ENCODE data around the gene ALKBH2.

ALKBH2 gene

GRCh38 chr12:109074866-109075265 is 18.4 kb downstream of the ALKBH2 start:
- no peak for TF ChIP-seq CTCF (IDR thresholded peaks at IDR 0.05)
- no peak for DNase-seq (ENCODE audit: low spot score)
- Histone ChIP-seq H3K4me3 (no peak overlapping the region), H3K27ac (no peak overlapping the region)

GRCh38 chr12:109069307-109070271 is 23.7 kb downstream of the ALKBH2 start:
- Histone ChIP-seq H3K4me3 (no peak overlapping the region), H3K27ac (no peak overlapping the region)
- DNase-seq (ENCODE audit: low spot score): no peak

GRCh38 chr12:109065853-109066193 is 27.4 kb downstream of the ALKBH2 start:
- Histone ChIP-seq H3K4me3 (no peak overlapping the region), H3K27ac (no peak overlapping the region)
- no peak for TF ChIP-seq CTCF (IDR thresholded peaks at IDR 0.05)
- no peak for DNase-seq (ENCODE audit: low spot score)

More at GRCh38 chr12:109069307-109070271, 23.7 kb downstream of the ALKBH2 start:
- no peak for TF ChIP-seq CTCF (IDR thresholded peaks at IDR 0.05)

- no peak overlapping the region for H3K4me3 ChIP-seq
- no peak for DNase-seq (ENCODE audit: low spot score)
- no peak overlapping the region for H3K27ac ChIP-seq
- no peak for TF ChIP-seq CTCF (IDR thresholded peaks at IDR 0.05)
These were observed 28.0 kb downstream of the ALKBH2 start for GRCh38 chr12:109065154-109065852.

- Histone ChIP-seq H3K4me3 (no peak overlapping the region), H3K27ac (no peak overlapping the region)
- no peak for DNase-seq (ENCODE audit: low spot score)
- TF ChIP-seq CTCF (IDR thresholded peaks at IDR 0.05): no peak
These were observed 29.1 kb downstream of the ALKBH2 start for GRCh38 chr12:109064143-109064542.

GRCh38 chr12:109058773-109059172 is 34.5 kb downstream of the ALKBH2 start:
- no peak for TF ChIP-seq CTCF (IDR thresholded peaks at IDR 0.05)
- no peak overlapping the region for H3K4me3 ChIP-seq
- no peak for DNase-seq (ENCODE audit: low spot score)
- H3K27ac ChIP-seq: no peak overlapping the region
